ENCODE data around the gene KANSL1. TPM values are rescaled to one million over a fixed set of nuclear protein-coding genes. Genes with fewer than 3 reads are reported as not detected.

The KANSL1 gene
- total RNA-seq, 1 experiment from 2014 or later: 83.0 TPM

DNA sequence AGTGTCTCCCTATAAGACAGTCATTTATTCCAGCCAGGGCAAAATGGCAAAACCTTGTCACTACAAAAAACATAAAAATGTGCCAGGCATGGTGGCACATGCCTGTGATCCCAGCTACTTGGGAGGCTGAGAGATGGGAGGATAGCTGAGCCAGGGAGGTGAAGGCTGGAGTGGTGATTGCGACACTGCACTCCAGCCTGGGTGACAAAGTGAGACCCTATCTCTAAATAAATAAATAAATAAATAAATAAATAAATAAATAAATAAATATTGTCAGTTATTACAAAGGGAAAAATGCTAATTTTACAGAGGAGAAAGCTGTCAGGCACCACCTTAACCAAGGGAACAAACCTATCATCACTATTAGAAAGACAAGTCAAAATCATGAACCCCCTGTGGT lies 118.7 kb downstream of the KANSL1 start:
- H3K36me3 Mint-ChIP-seq (ENCODE audit: insufficient read depth, unreplicated experiment): peaks cover 68% of the 10 kb centered on the region
- H3K27ac Mint-ChIP-seq (ENCODE audit: unreplicated experiment): peak overlapping the region; percentile 92
- no peak overlapping the region for H3K4me3 Mint-ChIP-seq (ENCODE audit: unreplicated experiment)
- no peak for DNase-seq
- Histone ChIP-seq H3K36me3 (ENCODE audit: control insufficient read depth, insufficient read depth, low read length) (no peaks in the 10 kb centered on the region), H3K4me1 (peaks cover 40% of the 10 kb centered on the region), H3K9me3 (no peaks in the 10 kb centered on the region), H3K27me3 (replicated peaks; ENCODE audit: control insufficient read depth, insufficient read depth, low read length) (no peaks in the 10 kb centered on the region), H3K4me3 (ENCODE audit: low read depth, low read length) (no peak overlapping the region)
- POLR2A ChIA-PET: no interaction called here
- no peak for TF ChIP-seq CTCF (IDR thresholded peaks at IDR 0.05; ENCODE audit: insufficient read depth in 1 of 2, low read depth in 1 of 2, low read length in 1 of 2, severe bottlenecking in 1 of 2, unreplicated experiment in 1 of 2)
- no peaks in the 10 kb centered on the region for H3K27me3 Mint-ChIP-seq (ENCODE audit: insufficient read depth, unreplicated experiment)
- no peaks in the 10 kb centered on the region for H3K9me3 Mint-ChIP-seq (ENCODE audit: unreplicated experiment)
- intact Hi-C loops (cut with micrococcal nuclease; ENCODE audit: unreplicated experiment): no loop called here
- CTCF ChIA-PET: no interaction called here
- no TSS peak for BruUV-seq (replicated peaks)
- H3K4me1 Mint-ChIP-seq (ENCODE audit: low read depth, unreplicated experiment): peaks cover 30% of the 10 kb centered on the region

- intact Hi-C loops (cut with micrococcal nuclease; ENCODE audit: unreplicated experiment): no loop called here
These were observed 120.2 kb downstream of the KANSL1 start for GRCh38 chr17:46072998-46073397.

GRCh38 chr17:46071796-46072195 lies 121.4 kb downstream of the KANSL1 start:
- Histone ChIP-seq H3K4me1 (peaks cover 40% of the 10 kb centered on the region), H3K27me3 (replicated peaks; ENCODE audit: control insufficient read depth, insufficient read depth, low read length) (no peaks in the 10 kb centered on the region), H3K9me3 (no peaks in the 10 kb centered on the region), H3K4me3 (ENCODE audit: low read depth, low read length) (no peak overlapping the region), H3K36me3 (ENCODE audit: control insufficient read depth, insufficient read depth, low read length) (0 out of 2 replicates have a peak, but pooled peaks cover 2% of the 10 kb centered on the region)
- ChIA-PET CTCF (no interaction called here), POLR2A (interaction anchor here (0.6 kb wide), 1 partner anchor 1109 kb away, joined by 10 read pairs; no protein-coding TSS in a partner anchor)
- DNase-seq: no peak
- BruUV-seq (replicated peaks): no TSS peak
- peak overlapping the region; percentile 92 for H3K27ac Mint-ChIP-seq (ENCODE audit: unreplicated experiment)
- intact Hi-C loops (cut with micrococcal nuclease; ENCODE audit: unreplicated experiment): no loop called here
- peaks cover 30% of the 10 kb centered on the region for H3K4me1 Mint-ChIP-seq (ENCODE audit: low read depth, unreplicated experiment)
- no peaks in the 10 kb centered on the region for H3K9me3 Mint-ChIP-seq (ENCODE audit: unreplicated experiment)
- H3K4me3 Mint-ChIP-seq (ENCODE audit: unreplicated experiment): no peak overlapping the region
- TF ChIP-seq CTCF (IDR thresholded peaks at IDR 0.05; ENCODE audit: insufficient read depth in 1 of 2, low read depth in 1 of 2, low read length in 1 of 2, severe bottlenecking in 1 of 2, unreplicated experiment in 1 of 2): no peak
- peaks cover 66% of the 10 kb centered on the region for H3K36me3 Mint-ChIP-seq (ENCODE audit: insufficient read depth, unreplicated experiment)
- H3K27me3 Mint-ChIP-seq (ENCODE audit: insufficient read depth, unreplicated experiment): no peaks in the 10 kb centered on the region

More at GRCh38 chr17:46072998-46073397, 120.2 kb downstream of the KANSL1 start:
- ChIA-PET CTCF (interaction anchor here (1.0 to 1.2 kb wide), 2 partner anchors 29 to 120 kb away, joined by 3 to 8 read pairs; partner anchors contain the start of gene KANSL1), POLR2A (interaction anchor here (0.6 to 1.0 kb wide), 2 partner anchors 114 to 120 kb away, joined by 3 read pairs; partner anchors contain the start of gene KANSL1)
- Mint-ChIP-seq H3K36me3 (ENCODE audit: insufficient read depth, unreplicated experiment) (peaks cover 65% of the 10 kb centered on the region), H3K4me3 (ENCODE audit: unreplicated experiment) (peak overlapping the region; percentile 45), H3K4me1 (ENCODE audit: low read depth, unreplicated experiment) (peaks cover 30% of the 10 kb centered on the region), H3K27ac (ENCODE audit: unreplicated experiment) (peak overlapping the region; percentile 92), H3K9me3 (ENCODE audit: unreplicated experiment) (no peaks in the 10 kb centered on the region), H3K27me3 (ENCODE audit: insufficient read depth, unreplicated experiment) (no peaks in the 10 kb centered on the region)
- TF ChIP-seq CTCF (IDR thresholded peaks at IDR 0.05; ENCODE audit: insufficient read depth in 1 of 2, low read depth in 1 of 2, low read length in 1 of 2, severe bottlenecking in 1 of 2, unreplicated experiment in 1 of 2): no peak
- no peak overlapping the region for H3K4me3 ChIP-seq (ENCODE audit: low read depth, low read length)
- H3K4me1 ChIP-seq: peaks cover 40% of the 10 kb centered on the region
- 0 out of 2 replicates have a peak, but pooled peaks cover 2% of the 10 kb centered on the region for H3K36me3 ChIP-seq (ENCODE audit: control insufficient read depth, insufficient read depth, low read length)
- no peaks in the 10 kb centered on the region for H3K9me3 ChIP-seq
- no TSS peak for BruUV-seq (replicated peaks)
- DNase-seq: no peak
- no peaks in the 10 kb centered on the region for H3K27me3 ChIP-seq (replicated peaks; ENCODE audit: control insufficient read depth, insufficient read depth, low read length)
